Measurements from ENCODE around the gene ARRDC4.

DNA sequence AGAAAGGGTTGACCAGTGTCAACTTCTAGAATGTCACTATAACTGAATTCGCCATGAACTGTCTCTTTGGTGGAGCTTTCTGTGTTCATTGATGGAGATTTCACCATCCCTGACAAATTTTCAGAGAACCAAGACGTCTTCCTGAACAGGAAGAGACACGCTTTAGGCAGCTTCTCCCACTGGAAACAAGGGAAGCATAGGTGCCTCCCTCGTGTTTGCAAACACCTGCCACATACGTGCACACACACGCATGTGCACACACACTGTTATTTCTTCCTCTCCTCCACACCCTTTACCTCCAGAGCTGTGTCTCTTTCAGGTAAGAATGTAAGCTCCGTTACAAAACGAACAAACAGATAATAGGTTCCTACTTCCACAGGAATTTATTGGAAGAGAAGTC, 15.6 kb downstream of the ARRDC4 start:
- TF ChIP-seq EZH2phosphoT487 (IDR thresholded peaks at IDR 0.05; ENCODE audit: borderline replicate concordance, low read length) (no peak), CTCF (conservative IDR thresholded peaks at IDR 0.05; ENCODE audit: low read depth, low read length) (no peak)
